Stimulated activated CD8-positive, alpha-beta memory T cell treated with anti-CD3 and anti-CD28 coated beads, Interleukin-12 subunit alpha, Interleukin-12 subunit beta, amount 100 ng/mL, for 1 hour (primary cell): Measurements from ENCODE around the gene SMIM33.
"Not testable (repeated sequence)": the region's sequence is repeated elsewhere in the genome, so short reads cannot be mapped to it uniquely, and the experiment has no call there.

Experiments used
- DNase-seq: peaks from one replicate; pipeline ENCODE4 v3.0.0-alpha.2; 2020; ENCODE audit warnings: low read depth

Gene SMIM33

GRCh38 chr5:139482050-139482889 is 11.5 kb downstream of the SMIM33 start, which contains the start of gene STING1:
Gene STING1 (minus strand): TSS chr5:139482758. CDS start chr5:139481704, 1,054 bp downstream.
- peak; percentile 47 for DNase-seq

- not testable (repeated sequence) for DNase-seq
These were observed 12.0 kb downstream of the SMIM33 start for GRCh38 chr5:139482890-139483208.

GRCh38 chr5:139486201-139486600 is 15.4 kb downstream of the SMIM33 start:
- no peak for DNase-seq

GRCh38 chr5:139488260-139488659 is 17.5 kb downstream of the SMIM33 start:
- DNase-seq: no peak

GRCh38 chr5:139492700-139493192 is 21.9 kb downstream of the SMIM33 start:
- no peak for DNase-seq

GRCh38 chr5:139494256-139494655 is 23.5 kb downstream of the SMIM33 start:
- no peak for DNase-seq

GRCh38 chr5:139494832-139495231 is 24.0 kb downstream of the SMIM33 start:
- DNase-seq: no peak

- DNase-seq: no peak
These were observed 25.0 kb downstream of the SMIM33 start for GRCh38 chr5:139495638-139496435.

- no peak for DNase-seq
These were observed 30.6 kb downstream of the SMIM33 start for GRCh38 chr5:139501381-139501780.

- not testable (repeated sequence) for DNase-seq
These were observed 32.4 kb downstream of the SMIM33 start for GRCh38 chr5:139503036-139503817.

GRCh38 chr5:139503879-139504278 is 33.1 kb downstream of the SMIM33 start:
- DNase-seq: not testable (repeated sequence)

GRCh38 chr5:139504722-139505121 is 33.9 kb downstream of the SMIM33 start:
- DNase-seq: not testable (repeated sequence)

- no peak for DNase-seq
These were observed 42.1 kb downstream of the SMIM33 start for GRCh38 chr5:139512786-139513390.

GRCh38 chr5:139513434-139513833 is 42.6 kb downstream of the SMIM33 start:
- peak; percentile 58 for DNase-seq

- no peak for DNase-seq
These were observed 43.2 kb downstream of the SMIM33 start for GRCh38 chr5:139513852-139514485.

GRCh38 chr5:139514486-139514856 is 43.7 kb downstream of the SMIM33 start:
- no peak for DNase-seq

- peak; percentile 83 for DNase-seq
These were observed 47.1 kb downstream of the SMIM33 start for GRCh38 chr5:139517683-139518564.
